ENCODE measurements around the gene SCARB1.

DNA sequence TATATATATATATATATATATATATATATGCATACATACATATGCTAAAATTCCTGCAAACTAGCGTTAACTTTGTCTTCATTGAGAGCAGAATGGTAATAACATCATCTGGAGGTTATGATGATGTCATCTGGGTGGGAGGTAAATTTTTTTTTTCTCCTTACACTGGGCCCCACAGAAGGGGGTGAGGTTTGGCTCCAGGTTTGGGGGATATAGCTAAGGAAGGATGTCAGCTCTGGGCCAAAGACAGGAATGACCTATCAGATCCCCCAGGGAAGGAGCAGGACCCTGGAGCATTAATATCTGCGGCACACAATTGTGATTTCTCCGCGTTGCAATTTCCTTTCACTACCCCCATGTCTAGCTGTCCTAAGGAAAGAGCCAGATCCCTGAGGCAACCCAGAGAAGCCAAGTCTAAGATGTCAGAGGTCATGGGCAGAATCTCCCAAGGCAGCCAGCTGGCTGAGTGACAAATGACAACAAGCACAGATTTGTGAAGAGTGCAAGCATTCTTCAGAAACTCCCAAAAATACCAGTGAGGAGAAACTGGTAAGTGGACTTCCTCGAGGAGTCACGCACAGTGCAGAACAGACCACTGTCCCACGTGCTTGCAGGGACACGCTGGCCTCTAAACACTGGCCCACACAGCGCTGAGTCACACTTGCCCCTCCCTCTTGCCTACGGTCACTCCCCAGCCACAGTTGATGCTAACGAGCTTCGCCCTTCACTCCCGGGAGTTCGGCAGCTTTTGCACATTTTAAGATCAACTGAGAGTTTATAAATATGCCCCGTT is 40.8 kb upstream of the SCARB1 start:
- TF ChIP-seq, protein P1, sequence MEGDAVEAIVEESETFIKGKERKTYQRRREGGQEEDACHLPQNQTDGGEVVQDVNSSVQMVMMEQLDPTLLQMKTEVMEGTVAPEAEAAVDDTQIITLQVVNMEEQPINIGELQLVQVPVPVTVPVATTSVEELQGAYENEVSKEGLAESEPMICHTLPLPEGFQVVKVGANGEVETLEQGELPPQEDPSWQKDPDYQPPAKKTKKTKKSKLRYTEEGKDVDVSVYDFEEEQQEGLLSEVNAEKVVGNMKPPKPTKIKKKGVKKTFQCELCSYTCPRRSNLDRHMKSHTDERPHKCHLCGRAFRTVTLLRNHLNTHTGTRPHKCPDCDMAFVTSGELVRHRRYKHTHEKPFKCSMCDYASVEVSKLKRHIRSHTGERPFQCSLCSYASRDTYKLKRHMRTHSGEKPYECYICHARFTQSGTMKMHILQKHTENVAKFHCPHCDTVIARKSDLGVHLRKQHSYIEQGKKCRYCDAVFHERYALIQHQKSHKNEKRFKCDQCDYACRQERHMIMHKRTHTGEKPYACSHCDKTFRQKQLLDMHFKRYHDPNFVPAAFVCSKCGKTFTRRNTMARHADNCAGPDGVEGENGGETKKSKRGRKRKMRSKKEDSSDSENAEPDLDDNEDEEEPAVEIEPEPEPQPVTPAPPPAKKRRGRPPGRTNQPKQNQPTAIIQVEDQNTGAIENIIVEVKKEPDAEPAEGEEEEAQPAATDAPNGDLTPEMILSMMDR (IDR thresholded peaks at IDR 0.05; ENCODE audit: borderline replicate concordance, extremely low read depth, low read length, poor library complexity, severe bottlenecking), result no peak
- no peak for TF ChIP-seq EZH2 (IDR thresholded peaks at IDR 0.05; ENCODE audit: borderline replicate concordance, low read depth, low read length, severe bottlenecking)

Data from DND-41 (cell line).